PC-9 (cell line): Measurements from ENCODE around the gene IPO4.

Experiments used
- EZH2 ChIP-seq: fragments of 200-600 bp; sonication (generic); IDR thresholded peaks from 2 replicates; pipeline ENCODE4 v1.8.0; 2017; ENCODE audit warnings: antibody characterized with exemption, low read depth
- TF ChIP-seq, protein P1 (sequence below): fragments of 200-600 bp; sonication (generic); conservative IDR thresholded peaks from 2 replicates; pipeline ENCODE4 v1.6.1; 2017; ENCODE audit warnings: mixed run types, antibody characterized with exemption, mild to moderate bottlenecking, moderate library complexity

DNA sequence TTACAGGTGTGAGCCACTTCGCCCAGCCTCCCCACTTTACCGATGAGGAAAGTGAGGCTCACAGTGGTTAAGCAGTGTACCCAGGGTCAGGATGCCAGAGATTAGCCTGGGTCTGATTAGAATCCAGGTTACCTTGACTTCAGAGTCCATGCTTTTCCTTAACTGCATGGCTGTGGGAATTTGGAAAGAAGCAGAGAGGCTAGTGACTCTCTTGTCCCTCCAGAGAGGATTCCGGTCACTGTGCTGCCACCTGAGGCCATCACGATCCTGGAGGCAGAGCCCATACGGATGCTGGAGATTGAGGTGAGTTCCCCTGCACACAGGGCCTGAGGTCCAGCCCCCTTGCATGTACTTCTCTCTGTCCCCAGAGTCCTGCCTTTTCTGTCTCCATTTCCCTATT, 12.0 kb downstream of the IPO4 start:
- TF ChIP-seq EZH2, result no peak
- TF ChIP-seq, protein P1, sequence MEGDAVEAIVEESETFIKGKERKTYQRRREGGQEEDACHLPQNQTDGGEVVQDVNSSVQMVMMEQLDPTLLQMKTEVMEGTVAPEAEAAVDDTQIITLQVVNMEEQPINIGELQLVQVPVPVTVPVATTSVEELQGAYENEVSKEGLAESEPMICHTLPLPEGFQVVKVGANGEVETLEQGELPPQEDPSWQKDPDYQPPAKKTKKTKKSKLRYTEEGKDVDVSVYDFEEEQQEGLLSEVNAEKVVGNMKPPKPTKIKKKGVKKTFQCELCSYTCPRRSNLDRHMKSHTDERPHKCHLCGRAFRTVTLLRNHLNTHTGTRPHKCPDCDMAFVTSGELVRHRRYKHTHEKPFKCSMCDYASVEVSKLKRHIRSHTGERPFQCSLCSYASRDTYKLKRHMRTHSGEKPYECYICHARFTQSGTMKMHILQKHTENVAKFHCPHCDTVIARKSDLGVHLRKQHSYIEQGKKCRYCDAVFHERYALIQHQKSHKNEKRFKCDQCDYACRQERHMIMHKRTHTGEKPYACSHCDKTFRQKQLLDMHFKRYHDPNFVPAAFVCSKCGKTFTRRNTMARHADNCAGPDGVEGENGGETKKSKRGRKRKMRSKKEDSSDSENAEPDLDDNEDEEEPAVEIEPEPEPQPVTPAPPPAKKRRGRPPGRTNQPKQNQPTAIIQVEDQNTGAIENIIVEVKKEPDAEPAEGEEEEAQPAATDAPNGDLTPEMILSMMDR, result no peak
